ENCODE results near the gene FGD5. TPM values are rescaled to one million over a fixed set of nuclear protein-coding genes. Genes with fewer than 3 reads are reported as not detected.
"Not testable (repeated sequence)": the region's sequence is repeated elsewhere in the genome, so short reads cannot be mapped to it uniquely, and the experiment has no call there.

Gene FGD5
- total RNA-seq, 1 donor from 2014 or later, result 0.05 TPM

DNA sequence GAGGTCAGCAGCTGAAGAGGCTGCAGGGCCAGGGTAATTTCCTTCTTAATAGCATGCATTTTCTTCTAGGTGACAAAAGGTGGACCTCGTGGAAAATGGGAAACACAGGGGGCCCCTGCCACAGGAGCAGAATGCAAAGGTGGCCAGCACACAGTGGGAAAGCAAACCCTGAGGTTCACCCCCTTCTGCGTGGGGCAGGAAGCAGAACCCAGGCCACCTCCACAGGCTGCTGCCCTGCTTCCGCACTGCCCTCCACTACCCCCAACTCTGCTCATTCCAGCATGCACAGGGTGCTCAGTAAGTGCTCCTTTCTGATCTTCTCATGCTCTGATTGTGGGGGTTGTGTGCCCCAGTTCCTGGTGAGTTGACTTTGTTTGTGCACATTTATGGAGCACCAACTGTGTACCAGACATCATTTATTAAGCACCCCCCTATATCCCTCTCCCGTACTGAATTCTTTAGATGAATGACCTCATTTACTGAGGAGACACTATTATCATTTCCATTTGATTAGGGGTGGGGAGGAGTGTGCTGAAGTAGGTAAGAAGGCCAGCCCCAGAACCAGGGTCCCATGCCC lies 12.7 kb upstream of the FGD5 start:
- intact Hi-C loops (cut with micrococcal nuclease), result no loop called here

DNA sequence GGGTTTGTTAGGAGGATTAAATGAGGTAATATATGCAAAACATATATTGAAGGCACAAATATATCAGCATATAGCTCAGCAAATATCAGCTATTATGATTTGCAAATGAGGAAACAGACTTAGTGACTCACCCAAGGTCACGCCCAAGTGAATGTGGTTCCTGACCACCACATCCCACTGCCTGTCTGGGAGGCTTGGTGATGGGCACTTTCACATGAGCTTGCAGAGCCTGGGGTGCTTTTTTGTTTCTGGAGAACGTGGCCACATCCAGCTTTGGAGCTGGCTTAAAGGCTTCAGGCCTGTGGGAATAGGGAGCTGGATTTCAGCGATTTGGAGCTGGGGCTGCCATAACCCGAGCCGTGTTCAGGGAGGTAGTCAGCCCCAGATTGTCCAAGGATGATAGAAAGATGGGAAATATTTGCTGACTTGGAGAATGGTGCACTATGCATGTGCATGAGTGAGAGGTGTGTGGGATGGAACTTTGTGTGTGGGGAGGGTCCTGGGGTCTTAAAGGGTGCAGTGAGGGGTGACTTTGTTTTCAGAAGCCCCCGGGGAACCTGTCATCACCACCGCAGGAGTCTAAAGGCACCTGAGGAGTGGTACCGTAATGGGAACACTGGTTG lies 12.0 kb upstream of the FGD5 start:
- intact Hi-C loops (cut with micrococcal nuclease), result no loop called here

DNA sequence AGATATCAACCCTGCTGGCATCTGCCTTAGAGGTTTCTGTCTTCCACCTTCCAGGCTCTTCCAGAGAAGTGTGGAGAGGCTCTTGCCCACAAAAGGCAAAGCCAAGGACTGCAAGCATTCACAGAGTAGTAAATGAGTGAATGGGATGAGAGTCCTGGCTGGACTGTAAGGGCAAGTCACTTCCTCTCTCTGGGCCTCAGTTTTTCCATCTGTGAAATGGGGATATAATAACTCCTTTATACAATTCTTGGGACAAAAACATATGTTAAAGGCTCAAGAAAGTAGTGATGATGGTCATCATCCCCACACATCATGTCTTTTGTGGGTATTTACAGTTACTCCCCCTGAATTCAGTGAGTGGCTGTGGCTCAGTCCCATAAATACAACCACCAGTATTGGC lies 10.7 kb upstream of the FGD5 start:
- intact Hi-C loops (cut with micrococcal nuclease), result no loop called here

DNA sequence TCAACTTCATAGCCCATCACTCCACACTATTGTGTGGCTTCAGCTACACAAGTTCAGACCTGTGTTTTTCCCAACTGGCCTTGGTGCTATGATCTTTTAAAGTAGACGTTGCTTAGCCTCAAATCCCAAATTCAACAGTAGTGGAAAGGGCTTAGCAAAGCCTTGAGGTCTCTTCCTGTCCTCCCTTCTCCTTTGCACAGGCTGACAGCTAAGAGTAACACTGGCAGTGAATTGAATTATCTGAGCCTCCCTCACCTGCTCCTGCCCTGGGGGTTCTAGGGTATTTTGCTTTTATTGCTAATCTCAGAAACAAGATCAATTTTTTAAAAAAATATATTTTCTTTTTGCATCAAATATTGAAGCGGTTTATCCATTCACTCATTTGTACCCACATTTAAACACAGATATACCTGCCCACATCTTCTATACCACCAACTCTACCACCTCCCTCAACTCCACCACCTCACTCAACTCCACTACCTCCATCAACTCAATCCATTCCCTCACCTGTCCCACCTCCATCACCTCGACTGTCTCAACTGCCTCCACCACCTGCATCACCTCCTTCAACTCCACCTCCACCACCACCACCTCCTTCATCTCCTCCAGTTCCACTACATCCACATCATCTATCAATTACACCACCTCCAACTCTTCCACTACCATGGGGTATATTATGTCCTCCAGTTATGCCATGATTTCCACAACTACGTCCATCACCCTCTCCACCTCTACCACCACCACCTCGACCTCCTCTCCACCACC lies 10.1 kb upstream of the FGD5 start:
- intact Hi-C loops (cut with micrococcal nuclease), result no loop called here

DNA sequence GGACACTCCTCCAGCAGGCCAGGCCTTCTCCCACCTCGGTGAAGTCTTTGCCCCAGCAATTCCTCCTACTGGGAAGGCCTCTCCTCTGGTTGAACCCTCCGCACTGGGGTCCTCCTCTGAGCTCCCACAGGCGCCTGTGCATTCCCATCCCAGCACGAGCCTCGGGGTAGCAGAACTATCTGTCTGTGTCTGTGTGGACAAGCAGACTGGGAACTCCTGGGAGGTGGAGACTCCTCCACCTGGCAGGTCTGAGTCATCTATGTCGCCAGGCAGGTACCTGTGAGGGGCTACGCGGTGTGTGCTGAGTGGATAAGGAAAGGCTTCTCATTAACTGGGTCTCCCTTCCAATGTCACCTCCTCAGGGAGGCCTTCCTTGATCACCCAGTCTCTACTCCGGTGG lies 9.2 kb upstream of the FGD5 start:
- intact Hi-C loops (cut with micrococcal nuclease), result not testable (repeated sequence)

DNA sequence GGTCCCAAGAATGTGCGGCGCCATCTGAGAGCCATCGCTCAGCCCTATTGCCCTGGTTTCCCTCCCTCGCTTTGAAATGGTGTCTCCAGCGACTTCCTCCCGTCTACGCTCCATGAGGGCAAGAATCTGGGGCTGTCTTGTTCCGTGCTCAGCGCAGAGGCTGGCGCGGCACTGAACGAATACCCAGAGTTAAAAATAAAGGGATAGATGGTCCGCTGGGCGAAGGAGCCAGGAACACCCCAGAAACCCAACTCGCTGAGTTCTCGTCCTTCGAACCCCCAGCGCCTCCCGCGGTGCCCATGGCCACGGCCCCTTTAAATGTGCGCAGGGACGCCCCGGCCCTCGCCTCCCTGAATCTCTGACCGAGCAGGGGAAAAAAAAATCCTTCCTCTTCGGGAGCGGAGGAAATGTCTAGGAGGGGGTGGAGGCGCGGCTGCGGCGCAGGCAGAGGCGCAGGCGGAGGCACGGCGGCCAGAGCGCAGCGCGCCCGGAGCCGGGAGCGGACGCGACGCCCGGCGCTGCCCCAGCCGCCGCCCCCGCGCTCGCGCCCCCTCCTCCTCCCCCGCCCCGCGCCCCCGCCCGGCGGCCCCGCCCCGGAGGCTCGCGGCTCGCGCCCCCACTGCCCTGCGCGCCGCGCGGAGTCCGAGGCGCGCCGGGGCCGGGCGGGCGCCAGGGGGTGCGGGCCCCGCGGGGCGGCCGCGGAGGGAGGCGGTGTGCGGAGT lies 8.5 kb upstream of the FGD5 start:
- intact Hi-C loops (cut with micrococcal nuclease), result no loop called here

DNA sequence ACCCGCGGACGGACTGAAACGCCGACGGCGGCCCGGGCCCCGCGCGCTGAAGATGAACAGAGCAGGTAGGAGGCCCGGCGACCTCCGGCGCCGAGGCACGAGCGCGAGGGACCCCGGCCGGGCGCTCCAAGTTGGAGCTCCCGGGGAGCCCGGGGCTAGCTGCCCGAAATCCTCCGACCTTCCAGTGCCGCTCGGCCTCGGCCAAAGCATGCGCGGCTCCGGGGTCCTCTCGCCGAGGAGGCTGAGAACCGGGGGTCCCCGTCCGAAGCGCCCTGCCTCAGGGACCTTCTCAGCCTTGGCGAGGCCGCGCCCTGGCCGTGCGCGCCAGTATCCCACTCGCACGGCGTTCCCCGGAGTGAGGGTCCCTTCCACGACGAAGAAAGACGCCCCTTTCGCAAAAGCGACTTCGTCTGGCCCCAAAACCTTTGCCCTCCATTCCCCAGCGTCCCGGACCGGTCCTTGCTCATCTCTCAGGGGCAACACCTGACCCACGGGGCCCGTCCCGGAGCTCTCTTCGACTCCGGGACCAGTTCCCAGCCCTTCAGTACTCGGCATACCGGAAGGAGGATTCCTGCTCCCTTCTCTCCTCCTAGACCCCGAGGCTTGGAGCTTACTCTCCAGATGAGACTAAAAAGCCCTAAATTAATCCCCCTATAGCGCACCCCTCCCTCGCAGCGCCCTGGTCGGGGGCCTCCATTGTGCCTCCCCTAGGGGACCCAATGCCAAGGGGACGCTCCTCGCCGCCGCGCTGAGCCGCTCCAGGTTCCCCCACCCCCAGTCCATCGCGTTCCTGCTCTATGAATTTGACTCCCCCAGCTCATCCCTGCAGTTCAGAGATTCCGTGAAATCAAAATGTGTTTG lies 7.7 kb upstream of the FGD5 start:
- intact Hi-C loops (cut with micrococcal nuclease), result no loop called here

DNA sequence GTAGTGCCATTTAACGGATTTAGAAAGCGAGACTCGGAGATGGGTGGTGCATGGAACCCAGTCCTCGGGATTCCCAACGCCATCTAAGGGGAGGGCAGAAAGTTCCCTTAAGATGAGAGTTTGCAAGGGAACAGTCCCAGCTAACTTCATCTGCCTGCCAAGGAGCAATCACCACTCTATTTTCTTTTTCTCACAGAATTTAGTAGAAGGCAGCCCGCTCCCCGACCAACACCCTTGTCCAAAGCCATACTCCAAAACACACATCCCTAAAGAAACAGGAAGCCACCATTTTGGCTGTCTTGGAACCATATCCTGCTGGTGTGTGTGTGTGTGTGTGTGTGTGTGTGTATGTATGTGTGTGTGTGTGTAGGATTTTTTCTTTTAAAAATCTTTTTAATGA lies 7.1 kb upstream of the FGD5 start:
- intact Hi-C loops (cut with micrococcal nuclease), result no loop called here

DNA sequence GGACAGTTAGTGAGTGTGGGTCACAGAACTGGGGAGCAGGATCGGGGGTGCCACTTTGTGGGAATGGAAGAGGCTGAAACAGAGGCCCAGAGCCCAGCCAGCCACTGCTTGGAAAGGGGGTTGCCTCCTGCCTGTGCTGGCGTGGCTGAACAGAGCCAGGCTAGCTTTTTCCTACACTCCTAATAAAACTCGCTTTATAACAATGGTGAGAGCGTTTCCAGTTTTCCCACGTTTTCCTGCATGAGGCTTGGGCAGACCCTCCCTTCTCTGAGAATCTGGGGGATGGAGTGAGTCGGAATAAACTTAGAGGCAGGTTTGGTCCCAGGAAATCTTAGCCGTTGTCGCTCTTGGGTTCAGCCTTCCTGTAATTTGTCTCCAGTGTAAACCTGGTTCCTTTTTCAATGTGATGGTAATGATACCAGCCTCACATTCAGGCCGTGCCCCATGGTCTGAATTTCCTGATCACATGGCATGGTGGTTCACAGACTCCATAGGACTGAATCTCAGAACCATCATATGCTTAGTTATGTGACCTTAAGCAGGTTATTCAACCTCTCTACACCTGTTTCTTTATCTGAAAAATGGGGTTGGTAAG lies 6.5 kb upstream of the FGD5 start:
- intact Hi-C loops (cut with micrococcal nuclease), result no loop called here

DNA sequence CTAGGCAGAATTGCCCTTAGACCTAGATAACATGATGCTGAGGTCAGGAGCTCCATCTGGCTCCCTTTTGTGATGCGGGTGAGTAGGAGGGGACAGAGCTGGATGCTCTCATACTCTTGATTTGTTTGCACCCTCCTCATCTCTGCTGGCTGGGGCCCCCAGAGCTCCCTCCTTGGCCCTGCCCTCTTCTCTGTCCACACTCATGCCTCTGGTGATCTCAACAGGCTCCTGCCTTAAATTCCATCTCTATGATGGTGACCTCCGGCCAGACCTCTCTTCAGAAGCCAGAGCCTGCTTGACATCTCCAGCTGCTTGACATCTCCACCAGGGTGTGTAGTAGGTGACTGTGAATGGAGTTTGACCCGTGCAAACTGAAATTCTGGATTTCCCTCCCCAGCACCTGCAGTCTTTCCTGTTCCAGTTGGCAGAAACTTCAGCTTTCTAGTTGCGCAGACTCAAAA lies 4.3 kb upstream of the FGD5 start:
- intact Hi-C loops (cut with micrococcal nuclease), result no loop called here

DNA sequence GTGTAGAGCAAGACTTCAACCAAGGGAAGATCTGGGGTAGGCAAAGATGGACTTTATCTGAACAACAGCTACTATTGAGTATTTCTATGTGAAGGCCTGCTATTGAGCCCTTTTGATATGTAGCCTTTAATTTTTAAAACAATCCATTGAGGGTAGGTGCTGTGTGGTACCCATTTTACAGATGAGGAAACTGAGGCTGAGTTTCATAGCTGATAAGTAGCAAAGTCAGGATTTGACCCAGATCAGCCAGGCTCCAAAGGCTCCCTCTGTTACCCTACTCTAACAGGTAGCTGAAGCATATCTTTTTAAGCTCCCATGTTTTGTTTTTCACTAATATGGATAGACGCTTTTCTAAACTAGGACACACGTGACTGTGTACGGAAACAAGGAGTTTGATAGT lies 2.4 kb upstream of the FGD5 start:
- intact Hi-C loops (cut with micrococcal nuclease), result no loop called here

DNA sequence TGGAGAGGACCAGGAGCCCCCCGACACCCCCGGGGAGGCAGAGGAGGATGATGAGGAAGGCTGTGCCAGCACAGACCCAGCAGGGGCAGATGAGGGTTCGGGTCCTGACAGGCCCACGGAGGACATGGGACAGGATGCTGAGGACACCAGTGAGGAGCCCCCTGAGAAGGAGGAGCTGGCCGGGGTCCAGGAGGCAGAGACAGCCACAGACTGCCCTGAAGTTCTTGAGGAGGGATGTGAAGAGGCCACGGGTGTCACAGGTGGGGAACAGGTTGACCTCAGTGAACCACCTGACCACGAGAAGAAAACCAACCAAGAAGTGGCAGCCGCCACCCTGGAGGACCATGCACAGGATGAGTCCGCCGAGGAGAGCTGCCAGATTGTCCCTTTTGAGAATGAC lies 909 bp downstream of the FGD5 start:
- intact Hi-C loops (cut with micrococcal nuclease), result no loop called here

DNA sequence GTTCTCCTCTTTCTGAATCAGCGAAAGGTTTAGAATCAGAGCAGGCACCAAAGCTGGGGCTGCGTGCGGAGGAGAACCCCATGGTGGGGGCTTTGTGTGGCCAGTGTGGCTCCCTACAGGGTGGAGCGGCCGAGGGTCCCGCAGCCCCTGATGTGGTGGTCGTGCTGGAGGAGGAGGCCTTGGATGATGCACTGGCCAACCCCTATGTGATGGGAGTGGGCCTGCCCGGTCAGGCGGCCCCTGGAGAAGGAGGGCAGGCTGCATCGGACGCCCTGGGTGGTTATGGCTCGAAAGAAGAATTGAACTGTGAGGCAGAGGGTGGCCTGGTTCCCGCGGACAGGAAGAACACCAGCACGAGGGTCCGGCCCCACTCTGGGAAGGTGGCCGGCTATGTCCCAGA lies 1.4 kb downstream of the FGD5 start:
- intact Hi-C loops (cut with micrococcal nuclease), result no loop called here

DNA sequence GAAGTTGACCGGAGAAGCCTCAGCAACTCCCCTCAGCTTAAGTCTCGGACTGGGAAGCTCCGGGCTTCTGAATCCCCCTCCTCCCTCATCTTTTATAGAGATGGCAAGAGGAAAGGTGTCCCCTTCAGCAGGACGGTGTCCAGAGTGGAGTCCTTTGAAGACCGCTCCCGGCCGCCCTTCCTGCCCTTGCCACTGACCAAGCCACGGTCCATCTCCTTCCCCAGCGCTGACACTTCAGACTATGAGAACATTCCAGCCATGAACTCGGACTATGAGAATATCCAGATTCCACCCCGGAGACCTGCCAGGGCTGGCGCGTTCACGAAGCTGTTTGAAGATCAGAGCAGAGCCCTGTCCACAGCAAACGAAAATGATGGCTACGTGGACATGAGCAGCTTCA lies 2.4 kb downstream of the FGD5 start:
- intact Hi-C loops (cut with micrococcal nuclease), result no loop called here

DNA sequence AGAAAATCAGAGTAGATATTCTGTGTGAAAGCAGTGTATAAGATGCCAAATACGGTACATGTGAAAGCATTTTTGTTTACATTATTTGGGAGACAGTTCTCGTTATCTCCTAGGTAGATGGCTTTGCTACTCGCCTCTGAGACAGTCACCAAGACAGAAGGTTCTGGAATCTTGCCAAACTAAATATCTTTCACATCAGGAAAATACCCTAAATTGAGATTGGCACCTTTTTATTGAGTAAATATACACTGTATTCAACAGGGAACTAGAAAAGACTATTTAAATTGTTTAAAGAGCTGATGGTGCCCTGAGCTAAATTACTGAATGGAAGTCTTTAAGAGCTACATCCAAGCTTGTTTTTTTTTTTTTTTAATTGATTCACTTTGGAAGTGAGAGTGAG lies 3.4 kb downstream of the FGD5 start:
- intact Hi-C loops (cut with micrococcal nuclease), result no loop called here

DNA sequence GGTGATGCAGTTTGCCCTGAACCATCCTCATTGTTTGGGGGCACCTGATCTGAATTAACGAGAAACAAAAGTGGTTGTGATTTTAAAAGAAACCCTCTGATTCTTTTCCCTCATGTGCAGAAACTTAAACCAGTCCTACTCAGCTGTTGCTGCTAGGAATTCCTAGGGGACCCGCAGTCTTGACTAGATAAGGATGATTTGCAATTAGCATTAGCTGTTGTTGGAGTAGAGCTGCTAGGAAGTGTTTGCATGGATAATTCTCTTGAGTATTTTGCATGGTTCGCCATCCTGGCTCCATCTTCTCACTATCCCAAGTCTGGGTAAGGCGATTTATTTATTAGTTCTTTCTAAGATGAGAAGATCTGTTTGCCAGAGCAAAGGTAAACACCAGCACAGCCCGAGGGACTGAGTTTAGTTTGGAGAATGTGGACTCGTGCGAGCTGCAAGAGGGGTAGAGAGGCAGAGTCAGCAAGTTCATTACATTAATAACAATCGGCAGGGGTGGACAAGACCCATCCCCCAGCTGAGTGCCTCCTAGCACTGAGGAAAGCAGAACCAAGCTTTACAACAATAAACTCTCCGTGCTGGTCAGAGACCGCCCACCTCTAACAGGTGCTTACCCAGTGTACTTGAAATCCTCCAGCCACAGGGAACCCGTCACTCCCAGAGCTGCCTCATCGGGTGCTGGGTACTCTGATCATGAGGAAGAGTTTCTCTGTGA lies 4.1 kb downstream of the FGD5 start:
- intact Hi-C loops (cut with micrococcal nuclease), result no loop called here

DNA sequence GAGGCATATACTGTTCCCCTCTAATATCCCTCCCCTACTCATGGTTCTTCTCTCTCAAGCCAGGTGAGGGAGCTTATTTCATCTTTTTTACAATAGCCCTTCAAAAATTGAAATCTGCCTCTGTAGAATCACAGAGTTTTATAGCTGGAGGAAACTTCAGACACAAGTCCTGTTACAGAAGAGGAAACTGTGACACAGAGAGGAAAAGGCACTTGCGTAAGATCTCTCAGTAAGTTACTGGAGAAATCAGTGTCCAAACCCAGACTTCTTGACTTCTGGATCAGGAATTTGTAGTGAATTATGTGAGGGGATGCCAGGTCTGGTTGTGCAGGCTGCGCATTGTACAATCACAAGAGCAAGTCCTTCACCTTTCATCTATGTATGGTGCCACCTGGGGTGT lies 4.6 kb downstream of the FGD5 start:
- intact Hi-C loops (cut with micrococcal nuclease), result no loop called here

DNA sequence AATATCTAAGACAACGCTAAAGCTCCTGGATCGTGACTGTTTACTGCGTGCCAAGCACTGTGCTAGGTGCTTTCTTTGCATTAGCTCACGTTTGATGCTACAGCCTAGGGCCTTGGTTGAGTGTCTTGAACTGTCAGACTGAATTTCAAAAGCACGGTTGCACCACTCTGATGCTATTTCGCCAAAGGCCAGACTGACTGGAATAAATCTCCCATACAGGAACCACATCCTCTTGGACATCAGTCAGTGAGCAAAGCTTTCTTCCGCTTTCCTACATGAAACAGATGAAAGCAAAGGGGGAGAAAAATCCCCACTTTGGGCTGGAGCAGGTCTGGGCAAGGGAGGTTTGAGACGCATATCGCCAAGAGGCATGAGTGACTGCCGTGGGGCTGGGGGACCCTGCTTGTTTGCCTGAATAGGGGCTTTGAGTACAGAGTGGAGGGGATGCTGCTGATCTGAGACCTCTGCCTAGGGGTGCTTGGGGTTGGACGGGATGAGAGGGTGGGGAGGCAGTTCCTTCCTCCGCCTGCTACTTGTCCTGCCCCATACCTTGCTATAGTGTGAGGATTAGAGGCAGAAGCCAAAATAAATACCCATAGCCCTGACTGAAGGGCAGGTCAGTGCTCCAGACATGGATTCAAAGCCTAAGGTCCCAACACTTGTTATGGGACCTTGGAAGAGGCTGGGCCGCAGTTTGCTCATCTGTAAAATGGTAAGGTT lies 5.3 kb downstream of the FGD5 start:
- intact Hi-C loops (cut with micrococcal nuclease), result no loop called here

DNA sequence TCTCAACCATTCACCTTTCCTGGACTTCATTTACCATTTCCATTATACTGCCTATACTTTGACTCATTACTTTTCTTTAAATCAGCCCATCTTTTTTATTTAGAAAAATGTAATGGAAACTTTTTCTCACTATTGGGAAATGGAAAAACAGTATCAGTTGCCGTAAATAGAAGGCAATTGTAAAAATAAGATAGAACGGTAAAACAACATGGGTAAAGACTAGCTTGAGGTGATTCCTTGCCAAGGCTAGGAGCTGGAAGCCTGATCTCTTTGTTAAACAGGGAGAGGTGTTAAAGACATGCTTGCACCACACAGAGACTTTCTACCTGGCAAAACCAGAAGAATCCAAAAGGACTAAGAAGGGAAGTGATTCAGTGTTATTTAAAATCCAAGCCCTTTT lies 5.9 kb downstream of the FGD5 start:
- intact Hi-C loops (cut with micrococcal nuclease), result no loop called here

DNA sequence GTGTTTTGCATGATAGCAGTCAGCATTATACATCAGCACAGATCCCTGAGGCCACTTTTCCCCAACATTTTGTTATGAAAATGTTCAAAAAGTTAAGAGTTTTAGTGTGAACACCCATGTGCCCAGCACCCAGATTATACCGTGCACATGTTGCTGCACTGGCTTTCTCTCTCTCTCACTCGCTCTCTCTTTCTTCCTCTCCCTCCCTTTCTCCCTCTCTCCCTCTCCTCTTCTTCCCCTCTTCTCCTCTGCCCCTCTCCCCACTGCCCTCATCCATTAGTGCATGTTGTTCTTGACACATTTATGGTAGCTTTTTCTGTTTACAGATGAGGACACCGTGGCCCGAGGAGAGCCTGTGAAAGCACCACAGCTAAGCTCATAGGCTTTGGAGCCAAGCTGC lies 7.3 kb downstream of the FGD5 start:
- intact Hi-C loops (cut with micrococcal nuclease), result no loop called here
